Effector memory CD8-positive, alpha-beta T cell (primary cell): Measurements from ENCODE around the gene RBMS3.

Experiments
- ATAC-seq: fragments of 150-1000 bp; cut with Tn5 transposase; replicated peaks from 2 replicates; pipeline ENCODE4 v1.10.0; 2021; ENCODE audit warnings: mild to moderate bottlenecking, moderate library complexity
- DNase-seq, 3 experiments: peaks; one replicate each; pipeline ENCODE4 v3.0.0; 2021
- H3K27ac Mint-ChIP-seq, 2 donors: one replicate each; pipeline ENCODE4 v1.8.0; 2022; ENCODE audit warnings: mild to moderate bottlenecking in 2 of 2, mixed read lengths in 2 of 2, moderate library complexity in 2 of 2
- H3K27me3 Mint-ChIP-seq, 2 donors: one replicate each; pipeline ENCODE4 v1.8.0; 2022; ENCODE audit warnings: mixed read lengths in 2 of 2
- H3K36me3 Mint-ChIP-seq: one replicate; pipeline ENCODE4 v1.8.0; 2022; ENCODE audit warnings: mild to moderate bottlenecking, moderate library complexity, mixed read lengths; ENCODE audit not compliant: insufficient read depth
- H3K4me1 Mint-ChIP-seq, 2 donors: one replicate each; pipeline ENCODE4 v1.8.0; 2022; ENCODE audit warnings: low read depth in 2 of 2, mixed read lengths in 2 of 2
- H3K4me3 Mint-ChIP-seq, 2 donors: one replicate each; pipeline ENCODE4 v1.8.0; 2022; ENCODE audit warnings: mild to moderate bottlenecking in 2 of 2, mixed read lengths in 2 of 2, moderate library complexity in 2 of 2
- H3K9me3 Mint-ChIP-seq, 2 donors: one replicate each; pipeline ENCODE4 v1.8.0; 2022; ENCODE audit warnings: mixed read lengths in 2 of 2

Gene RBMS3

DNA sequence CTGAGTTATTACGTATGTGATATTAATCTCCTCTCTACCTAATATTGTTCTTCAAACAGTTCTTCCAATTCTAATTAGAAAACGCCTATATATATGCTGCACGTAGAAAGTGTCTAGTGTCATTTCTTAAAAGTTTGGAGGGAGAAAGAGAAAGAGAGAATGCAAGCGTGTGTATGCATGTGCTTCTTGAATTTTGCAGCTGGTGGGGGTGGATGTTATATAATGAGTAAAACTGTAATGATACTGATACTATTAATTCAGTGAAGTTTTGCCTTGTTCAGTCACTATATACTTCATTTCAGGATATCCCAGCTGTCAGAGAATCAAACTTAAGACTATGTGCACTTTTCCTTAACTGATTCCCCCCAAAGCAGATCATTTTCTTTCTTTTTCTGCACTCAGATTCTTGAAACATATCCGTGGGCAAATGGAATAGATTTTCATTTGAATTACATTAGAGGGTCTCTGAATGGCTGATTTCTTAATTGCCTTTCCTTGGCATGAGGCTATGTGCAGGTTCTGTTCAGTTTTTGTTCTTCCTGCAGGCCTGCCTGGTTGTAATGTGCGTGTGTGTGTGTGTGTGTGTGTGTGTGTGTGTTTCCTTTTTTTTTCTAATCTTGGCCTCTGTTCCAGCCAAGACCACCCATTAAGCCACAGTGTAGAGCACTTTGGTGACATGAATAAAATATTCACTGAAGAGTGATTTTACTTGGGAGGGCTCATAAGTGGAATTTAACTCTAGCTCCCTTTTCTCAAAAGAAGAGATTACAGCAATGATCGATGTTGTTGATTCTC lies 617.5 kb downstream of the RBMS3 start:
- H3K27ac Mint-ChIP-seq, result no peak overlapping the region
- no peaks in the 10 kb centered on the region for H3K27me3 Mint-ChIP-seq
- DNase-seq (no peak), ATAC-seq (no peak)
- no peaks in the 10 kb centered on the region for H3K9me3 Mint-ChIP-seq
- H3K4me1 Mint-ChIP-seq, result no peaks in the 10 kb centered on the region
- H3K4me3 Mint-ChIP-seq, result no peak overlapping the region
- no peaks in the 10 kb centered on the region for H3K36me3 Mint-ChIP-seq

DNA sequence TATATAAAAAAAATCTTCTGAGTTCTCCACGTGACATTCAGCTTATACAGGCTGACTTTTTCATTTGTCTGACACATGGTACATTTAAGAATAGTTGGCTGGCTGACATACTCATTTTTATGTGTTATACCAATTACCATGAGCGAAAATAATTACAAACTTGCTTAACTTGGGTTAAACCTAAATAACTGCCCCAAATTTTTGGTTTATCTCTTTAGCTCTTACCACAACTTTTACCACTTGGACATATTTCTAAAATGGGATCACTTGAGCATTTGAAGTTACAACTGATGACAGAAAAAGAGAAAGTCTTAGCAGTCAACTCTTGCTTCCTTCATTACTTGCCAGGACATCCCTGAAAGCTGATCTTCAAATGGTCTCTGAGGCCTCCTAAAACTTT lies 618.1 kb downstream of the RBMS3 start:
- H3K27ac Mint-ChIP-seq, result no peak overlapping the region
- DNase-seq (no peak), ATAC-seq (no peak)
- H3K4me3 Mint-ChIP-seq, result no peak overlapping the region
- no peaks in the 10 kb centered on the region for H3K36me3 Mint-ChIP-seq
- H3K4me1 Mint-ChIP-seq, result no peaks in the 10 kb centered on the region
- no peaks in the 10 kb centered on the region for H3K27me3 Mint-ChIP-seq
- H3K9me3 Mint-ChIP-seq, result no peaks in the 10 kb centered on the region

DNA sequence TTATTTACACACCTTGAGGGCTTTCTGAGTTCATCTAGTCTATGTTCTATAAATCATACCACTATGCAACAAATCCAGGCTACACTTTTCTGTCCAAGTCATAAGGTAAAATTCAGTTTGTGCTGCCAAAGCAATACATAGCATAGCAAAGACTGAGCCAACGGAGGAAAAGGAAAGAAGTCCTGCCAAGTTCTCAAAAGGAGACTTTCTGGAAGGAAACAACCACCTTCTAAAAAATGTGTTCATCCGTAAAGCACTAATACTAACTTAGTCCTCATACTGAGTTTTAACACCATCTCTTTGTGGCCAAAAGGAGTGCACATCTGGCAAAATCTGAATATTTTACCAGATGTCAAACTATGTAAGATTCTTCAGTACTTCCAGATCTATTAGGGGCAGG lies 620.2 kb downstream of the RBMS3 start:
- H3K4me3 Mint-ChIP-seq, result no peak overlapping the region
- H3K4me1 Mint-ChIP-seq, result no peaks in the 10 kb centered on the region
- H3K27me3 Mint-ChIP-seq, result no peaks in the 10 kb centered on the region
- H3K36me3 Mint-ChIP-seq, result no peaks in the 10 kb centered on the region
- no peak for DNase-seq
- no peak overlapping the region for H3K27ac Mint-ChIP-seq
- ATAC-seq, result no peak
- H3K9me3 Mint-ChIP-seq, result no peaks in the 10 kb centered on the region

DNA sequence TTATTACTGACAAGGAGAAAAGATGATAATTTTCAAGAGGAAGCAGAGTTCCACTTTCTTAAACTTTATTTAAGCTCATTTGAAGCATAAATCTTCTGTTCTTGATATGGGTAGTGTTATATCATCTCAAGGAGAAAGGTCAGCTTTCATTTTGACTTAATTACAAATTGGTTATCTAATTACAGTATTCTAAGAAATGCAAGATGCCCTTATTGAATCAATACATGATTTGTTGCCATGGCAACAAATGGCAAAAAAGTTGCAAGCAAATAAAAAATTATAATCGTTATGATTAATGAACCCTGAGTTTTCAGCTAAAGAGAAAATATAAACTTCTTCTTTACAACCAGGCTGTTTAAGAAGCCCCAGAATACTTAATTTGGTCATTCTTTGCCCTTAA lies 622.7 kb downstream of the RBMS3 start:
- no peak overlapping the region for H3K4me3 Mint-ChIP-seq
- H3K9me3 Mint-ChIP-seq, result no peaks in the 10 kb centered on the region
- no peaks in the 10 kb centered on the region for H3K27me3 Mint-ChIP-seq
- DNase-seq (no peak), ATAC-seq (no peak)
- H3K27ac Mint-ChIP-seq, result no peak overlapping the region
- no peaks in the 10 kb centered on the region for H3K36me3 Mint-ChIP-seq
- H3K4me1 Mint-ChIP-seq, result no peaks in the 10 kb centered on the region

DNA sequence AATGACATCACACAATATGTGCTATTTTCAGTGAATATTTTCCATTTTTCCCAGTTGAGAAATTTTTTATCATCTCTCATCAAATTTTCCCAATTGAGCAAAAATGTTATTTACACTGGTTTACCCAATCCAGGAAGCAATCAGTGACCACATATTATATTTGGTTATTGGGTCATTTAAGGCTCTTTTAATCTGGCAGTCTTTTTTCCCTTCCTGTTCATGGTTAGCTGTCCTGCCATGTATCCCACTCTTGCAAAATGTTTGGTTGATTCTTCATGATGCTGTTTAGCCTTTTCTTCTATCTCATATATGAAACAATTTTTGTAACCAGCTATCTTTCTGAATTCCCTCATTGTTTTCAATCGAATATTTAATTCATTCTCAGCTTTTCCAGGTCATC lies 626.0 kb downstream of the RBMS3 start:
- Mint-ChIP-seq H3K4me3 (no peak overlapping the region), H3K36me3 (no peaks in the 10 kb centered on the region), H3K4me1 (no peaks in the 10 kb centered on the region), H3K9me3 (no peaks in the 10 kb centered on the region), H3K27ac (no peak overlapping the region), H3K27me3 (no peaks in the 10 kb centered on the region)
- ATAC-seq (no peak), DNase-seq (no peak)

DNA sequence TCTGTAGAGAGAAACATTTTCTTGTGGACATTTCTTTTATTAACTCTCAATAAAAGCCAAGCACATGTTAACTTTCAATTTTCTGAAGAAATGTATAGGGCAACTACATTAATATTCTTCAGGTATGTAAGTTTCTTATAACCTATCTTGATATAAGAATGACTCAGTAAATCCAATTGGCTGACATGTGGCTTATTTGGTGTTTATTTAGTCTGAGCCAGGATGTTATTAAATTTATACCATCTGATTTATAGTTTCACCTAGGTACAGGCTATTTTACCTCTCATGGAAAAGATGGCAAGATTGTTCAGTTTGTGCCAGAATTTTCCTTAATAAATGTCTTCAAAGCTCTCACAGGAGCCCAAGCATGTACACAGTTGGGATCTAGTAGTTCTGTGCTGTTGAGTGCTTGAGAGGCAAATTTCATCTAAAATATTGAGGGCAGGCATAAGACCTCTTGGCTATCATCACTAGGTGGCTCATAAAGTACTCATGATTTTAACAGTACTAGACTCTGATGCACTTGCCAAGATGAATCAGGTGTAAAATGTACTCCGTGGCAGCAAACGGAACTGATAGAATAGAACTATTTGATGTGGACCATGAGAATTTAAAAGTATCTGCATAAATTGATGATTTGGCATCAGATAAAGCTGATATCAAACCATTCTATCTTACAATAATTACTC lies 631.9 kb downstream of the RBMS3 start:
- no peak for DNase-seq
- Mint-ChIP-seq H3K4me1 (no peaks in the 10 kb centered on the region), H3K36me3 (no peaks in the 10 kb centered on the region), H3K4me3 (no peak overlapping the region), H3K9me3 (no peaks in the 10 kb centered on the region), H3K27ac (no peak overlapping the region), H3K27me3 (no peaks in the 10 kb centered on the region)
- no peak for ATAC-seq

DNA sequence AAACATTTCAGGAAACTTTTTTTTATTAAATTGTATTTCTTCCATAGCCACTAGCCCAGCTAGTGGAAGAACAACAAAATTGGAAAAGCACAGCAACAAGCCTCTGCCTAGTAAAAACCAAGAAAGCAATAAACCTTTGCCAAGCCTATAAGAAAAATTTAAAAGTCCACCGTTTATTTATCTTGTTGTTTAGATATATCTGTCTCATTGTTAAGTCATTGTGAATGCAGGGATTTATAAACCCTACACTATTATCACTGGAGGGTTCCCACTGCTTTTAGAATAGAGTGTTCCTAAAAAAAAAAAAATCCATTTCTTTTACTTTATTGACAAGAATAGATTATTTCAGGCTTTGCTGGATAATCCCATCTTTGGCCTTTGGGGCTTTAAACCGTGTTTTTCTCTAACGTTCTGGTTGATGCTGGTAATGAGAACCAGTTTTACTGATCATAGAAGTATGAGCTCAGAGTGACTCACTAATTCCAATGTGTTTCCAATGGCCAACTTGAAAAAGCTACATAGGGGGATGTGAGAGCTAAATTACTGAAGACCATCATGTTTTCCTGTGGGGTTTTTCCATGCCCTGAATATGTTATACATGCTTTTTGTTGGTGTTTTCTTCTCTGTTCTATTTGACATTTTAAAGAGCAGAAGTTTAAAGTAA lies 634.1 kb downstream of the RBMS3 start:
- Mint-ChIP-seq H3K27me3 (no peaks in the 10 kb centered on the region), H3K4me3 (no peak overlapping the region), H3K4me1 (no peaks in the 10 kb centered on the region), H3K9me3 (no peaks in the 10 kb centered on the region), H3K27ac (no peak overlapping the region), H3K36me3 (no peaks in the 10 kb centered on the region)
- no peak for ATAC-seq
- no peak for DNase-seq

DNA sequence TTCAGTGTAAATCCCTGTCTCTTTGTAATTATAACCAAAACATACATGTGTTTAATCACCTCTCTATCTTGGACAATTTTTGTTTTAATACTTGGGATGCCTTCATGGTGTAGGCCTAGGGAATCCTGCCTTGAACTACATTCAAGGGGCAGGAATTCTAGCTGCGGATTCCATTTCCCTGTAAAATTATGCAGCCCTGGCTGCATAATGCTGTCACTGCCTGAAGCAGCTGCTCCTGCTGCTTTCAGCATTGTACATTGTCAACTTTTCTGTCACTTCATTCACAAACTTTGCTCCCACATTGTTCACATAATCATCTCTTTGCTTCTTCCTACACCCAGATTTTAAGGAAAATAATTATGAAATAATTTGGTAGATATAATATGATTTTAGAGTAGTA lies 638.7 kb downstream of the RBMS3 start:
- Mint-ChIP-seq H3K9me3 (no peaks in the 10 kb centered on the region), H3K4me1 (no peaks in the 10 kb centered on the region), H3K4me3 (no peak overlapping the region), H3K27me3 (no peaks in the 10 kb centered on the region), H3K27ac (no peak overlapping the region), H3K36me3 (no peaks in the 10 kb centered on the region)
- ATAC-seq, result no peak
- no peak for DNase-seq

DNA sequence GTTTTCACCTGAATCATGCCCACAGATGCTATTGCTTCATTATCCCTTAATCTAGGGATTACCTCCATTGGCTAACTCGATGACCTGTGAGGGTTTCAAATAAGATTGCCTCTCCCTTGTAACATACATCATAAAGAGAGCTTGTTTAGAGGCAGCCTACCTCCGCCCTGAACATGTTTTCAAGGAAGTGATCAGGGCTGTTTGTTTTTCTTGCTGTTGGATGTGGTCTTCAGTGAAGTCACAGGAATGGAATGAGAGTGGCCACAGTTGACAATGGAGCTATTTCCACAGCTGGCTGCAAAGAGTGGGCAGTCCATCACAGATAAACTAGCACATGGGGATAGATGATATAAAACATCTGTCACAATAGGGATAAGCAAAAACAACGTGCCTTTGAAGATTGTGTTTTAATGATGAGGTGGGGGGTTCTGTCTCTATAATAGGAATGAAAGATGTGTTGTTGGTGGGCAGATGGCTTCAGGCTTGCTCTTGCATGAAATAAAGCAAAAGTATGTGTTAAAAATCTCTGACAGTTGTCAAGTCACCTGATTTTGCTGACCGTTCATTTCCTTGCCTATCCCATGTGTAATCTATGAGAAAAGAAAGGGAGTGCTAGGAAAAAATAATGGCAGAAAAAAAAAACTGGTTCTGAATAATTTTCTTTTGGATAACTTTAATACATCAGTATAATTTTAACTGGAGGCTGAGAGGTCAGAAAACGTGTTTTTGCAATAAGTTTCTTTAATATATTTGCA lies 642.3 kb downstream of the RBMS3 start:
- ATAC-seq (no peak), DNase-seq (no peak)
- H3K9me3 Mint-ChIP-seq, result no peaks in the 10 kb centered on the region
- no peak overlapping the region for H3K4me3 Mint-ChIP-seq
- H3K36me3 Mint-ChIP-seq, result no peaks in the 10 kb centered on the region
- H3K27ac Mint-ChIP-seq, result no peak overlapping the region
- no peaks in the 10 kb centered on the region for H3K27me3 Mint-ChIP-seq
- no peaks in the 10 kb centered on the region for H3K4me1 Mint-ChIP-seq

DNA sequence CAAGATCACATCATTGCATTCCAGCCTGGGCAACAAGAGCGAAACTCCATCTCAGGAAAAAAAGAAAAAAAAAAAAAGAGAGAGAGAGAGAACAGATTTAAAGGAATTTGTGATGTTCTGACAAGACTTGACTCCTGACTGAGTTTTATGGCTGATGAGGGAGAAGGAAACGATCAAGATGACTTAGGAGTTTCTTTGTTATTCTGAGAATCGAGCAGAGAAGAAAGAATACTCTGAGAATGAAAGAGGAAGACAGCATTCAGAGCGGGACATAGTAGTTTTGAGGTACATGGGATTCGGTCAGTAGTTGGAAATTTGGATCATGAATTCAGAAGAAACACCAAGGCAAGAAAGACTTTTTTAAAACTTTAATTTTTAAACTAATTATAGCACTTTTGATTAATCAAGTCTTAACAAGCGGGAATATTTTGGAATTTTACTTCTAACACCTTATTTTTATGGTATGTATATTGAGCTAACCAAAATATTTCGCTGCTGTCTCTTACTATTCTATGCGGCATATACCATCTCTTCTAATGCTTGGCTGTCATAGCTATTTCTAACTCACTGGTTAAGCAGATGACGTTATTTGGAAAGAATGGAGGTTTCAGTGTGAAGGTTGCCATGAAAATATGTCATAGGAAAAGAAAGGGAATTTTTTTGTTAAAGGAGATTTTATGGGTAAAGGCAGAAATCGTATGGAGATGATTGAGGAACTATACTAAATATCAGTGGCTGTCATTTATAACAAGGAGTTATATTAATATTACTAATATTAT lies 644.1 kb downstream of the RBMS3 start:
- DNase-seq (no peak), ATAC-seq (no peak)
- no peaks in the 10 kb centered on the region for H3K36me3 Mint-ChIP-seq
- H3K27ac Mint-ChIP-seq, result no peak overlapping the region
- H3K9me3 Mint-ChIP-seq, result no peaks in the 10 kb centered on the region
- H3K27me3 Mint-ChIP-seq, result no peaks in the 10 kb centered on the region
- H3K4me3 Mint-ChIP-seq, result no peak overlapping the region
- no peaks in the 10 kb centered on the region for H3K4me1 Mint-ChIP-seq

DNA sequence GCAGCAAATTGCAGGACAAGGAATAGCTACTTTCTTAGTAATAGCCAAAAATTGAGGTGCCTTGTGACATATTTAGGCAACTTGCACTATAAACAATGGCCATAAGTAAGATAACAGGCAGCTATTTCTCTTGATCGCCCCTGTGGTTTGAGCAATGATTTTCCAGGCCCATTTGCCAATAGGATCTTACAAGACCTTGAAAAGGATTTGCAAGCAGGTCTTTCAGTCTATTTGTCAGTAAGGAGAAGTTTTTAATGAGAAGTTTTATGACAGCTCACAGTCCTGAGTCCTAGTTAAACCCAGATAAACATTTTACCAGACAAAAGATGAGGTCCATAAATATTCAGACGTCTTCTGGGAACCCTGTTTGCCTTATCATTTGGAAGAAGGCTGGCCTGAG lies 645.5 kb downstream of the RBMS3 start:
- Mint-ChIP-seq H3K36me3 (peaks cover 3% of the 10 kb centered on the region), H3K9me3 (no peaks in the 10 kb centered on the region), H3K27ac (no peak overlapping the region), H3K27me3 (no peaks in the 10 kb centered on the region), H3K4me3 (no peak overlapping the region), H3K4me1 (no peaks in the 10 kb centered on the region)
- no peak for ATAC-seq
- DNase-seq, result no peak

DNA sequence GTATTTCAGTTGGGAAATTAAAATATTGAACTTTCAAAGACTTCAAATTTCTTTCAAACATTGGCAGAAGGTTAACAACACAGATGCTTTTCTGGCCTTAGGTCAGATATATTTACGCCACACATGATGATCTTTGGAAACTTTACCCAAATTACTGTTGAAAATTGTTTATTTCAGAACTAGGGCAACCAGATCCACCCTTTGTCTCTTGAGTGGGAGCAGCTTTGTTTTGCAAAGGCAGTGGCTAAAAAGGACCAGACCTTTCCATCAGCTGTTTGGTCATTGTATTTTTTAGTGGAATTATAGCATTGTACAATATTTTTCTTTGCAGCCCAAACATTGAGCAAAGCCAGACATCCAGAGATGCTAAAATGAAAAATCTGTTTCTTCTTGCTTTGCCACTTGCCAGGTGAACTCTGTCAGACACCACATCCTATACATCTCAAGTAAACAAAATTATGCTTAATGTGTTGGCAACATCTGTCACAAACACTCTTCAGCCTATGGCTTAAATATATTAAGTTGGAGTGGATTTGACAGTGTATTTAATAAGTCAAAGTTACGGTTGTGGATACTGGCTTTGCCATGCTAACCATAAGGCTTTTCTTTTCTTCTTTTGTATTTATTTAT lies 651.9 kb downstream of the RBMS3 start:
- Mint-ChIP-seq H3K27ac (no peak overlapping the region), H3K36me3 (peaks cover 3% of the 10 kb centered on the region), H3K4me3 (no peak overlapping the region), H3K27me3 (no peaks in the 10 kb centered on the region), H3K9me3 (no peaks in the 10 kb centered on the region), H3K4me1 (no peaks in the 10 kb centered on the region)
- DNase-seq, result no peak
- no peak for ATAC-seq
